ENCODE measurements around the gene SEMA3G.

Gene SEMA3G

DNA sequence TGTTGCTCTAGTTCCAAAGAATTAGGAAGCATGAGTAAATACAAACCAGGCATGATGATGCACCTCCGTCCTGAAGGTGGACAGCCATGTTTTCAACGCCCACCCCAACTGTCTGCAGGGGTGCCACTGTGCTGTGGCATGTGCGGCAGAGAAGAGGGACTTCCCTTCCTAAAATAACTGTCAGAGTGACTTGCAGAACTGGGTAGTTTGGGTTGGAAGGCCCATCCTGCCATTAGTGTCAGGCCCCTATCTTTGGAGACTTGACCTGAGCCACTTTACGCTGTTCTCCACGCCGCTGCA lies 32.8 kb upstream of the SEMA3G start:
- TF ChIP-seq FOXP2 (optimal IDR thresholded peaks at IDR 0.05; ENCODE audit: borderline replicate concordance, extremely low read depth, extremely low read length, insufficient read depth) (no peak), POLR2AphosphoS5 (IDR thresholded peaks at IDR 0.05; ENCODE audit: low read depth, low read length) (no peak), TAF1 (IDR thresholded peaks at IDR 0.05; ENCODE audit: borderline replicate concordance, insufficient read depth, low read length) (no peak), SIN3A (IDR thresholded peaks at IDR 0.05; ENCODE audit: borderline replicate concordance, insufficient read depth, low read length) (no peak)
- TF ChIP-seq, protein P1, sequence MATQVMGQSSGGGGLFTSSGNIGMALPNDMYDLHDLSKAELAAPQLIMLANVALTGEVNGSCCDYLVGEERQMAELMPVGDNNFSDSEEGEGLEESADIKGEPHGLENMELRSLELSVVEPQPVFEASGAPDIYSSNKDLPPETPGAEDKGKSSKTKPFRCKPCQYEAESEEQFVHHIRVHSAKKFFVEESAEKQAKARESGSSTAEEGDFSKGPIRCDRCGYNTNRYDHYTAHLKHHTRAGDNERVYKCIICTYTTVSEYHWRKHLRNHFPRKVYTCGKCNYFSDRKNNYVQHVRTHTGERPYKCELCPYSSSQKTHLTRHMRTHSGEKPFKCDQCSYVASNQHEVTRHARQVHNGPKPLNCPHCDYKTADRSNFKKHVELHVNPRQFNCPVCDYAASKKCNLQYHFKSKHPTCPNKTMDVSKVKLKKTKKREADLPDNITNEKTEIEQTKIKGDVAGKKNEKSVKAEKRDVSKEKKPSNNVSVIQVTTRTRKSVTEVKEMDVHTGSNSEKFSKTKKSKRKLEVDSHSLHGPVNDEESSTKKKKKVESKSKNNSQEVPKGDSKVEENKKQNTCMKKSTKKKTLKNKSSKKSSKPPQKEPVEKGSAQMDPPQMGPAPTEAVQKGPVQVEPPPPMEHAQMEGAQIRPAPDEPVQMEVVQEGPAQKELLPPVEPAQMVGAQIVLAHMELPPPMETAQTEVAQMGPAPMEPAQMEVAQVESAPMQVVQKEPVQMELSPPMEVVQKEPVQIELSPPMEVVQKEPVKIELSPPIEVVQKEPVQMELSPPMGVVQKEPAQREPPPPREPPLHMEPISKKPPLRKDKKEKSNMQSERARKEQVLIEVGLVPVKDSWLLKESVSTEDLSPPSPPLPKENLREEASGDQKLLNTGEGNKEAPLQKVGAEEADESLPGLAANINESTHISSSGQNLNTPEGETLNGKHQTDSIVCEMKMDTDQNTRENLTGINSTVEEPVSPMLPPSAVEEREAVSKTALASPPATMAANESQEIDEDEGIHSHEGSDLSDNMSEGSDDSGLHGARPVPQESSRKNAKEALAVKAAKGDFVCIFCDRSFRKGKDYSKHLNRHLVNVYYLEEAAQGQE (IDR thresholded peaks at IDR 0.05; ENCODE audit: insufficient read depth in 1 of 2, low read depth in 2 of 2, low read length in 2 of 2), result no peak

DNA sequence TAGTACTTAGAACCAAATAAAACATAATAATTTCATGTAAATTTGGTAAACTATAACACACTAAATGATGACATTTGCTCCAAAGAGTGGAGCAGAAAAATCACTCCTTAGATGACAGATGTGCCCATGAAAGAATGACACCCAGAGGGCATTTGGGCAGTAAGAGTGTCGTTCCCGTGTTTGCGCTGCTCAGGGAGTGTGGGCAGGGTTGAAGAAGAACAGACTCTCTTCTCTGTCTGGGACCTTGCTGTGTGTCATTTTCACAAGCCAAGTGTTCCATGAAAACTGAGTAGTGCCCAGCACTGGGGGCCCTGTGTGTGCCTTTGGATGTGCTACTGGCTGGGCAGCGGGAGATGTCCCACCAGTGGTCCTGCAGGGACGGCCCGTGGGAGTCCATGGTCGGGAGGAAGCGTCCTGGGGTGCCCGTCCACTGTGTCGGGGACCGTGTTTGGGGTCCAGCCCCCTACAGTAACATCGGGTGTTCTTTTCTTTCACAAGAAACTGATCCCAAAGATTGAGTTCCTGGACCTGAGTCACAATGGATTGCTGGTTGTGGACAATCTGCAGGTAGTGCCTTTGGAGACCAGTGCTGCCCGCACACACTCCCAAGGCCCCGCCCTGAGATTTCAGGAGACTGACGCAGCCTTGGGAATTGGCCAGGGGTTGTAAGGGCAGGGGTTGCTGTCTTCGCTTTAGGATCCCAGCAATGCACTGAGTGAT lies 32.3 kb upstream of the SEMA3G start:
- TF ChIP-seq POLR2AphosphoS5 (IDR thresholded peaks at IDR 0.05; ENCODE audit: low read depth, low read length) (no peak), FOXP2 (optimal IDR thresholded peaks at IDR 0.05; ENCODE audit: borderline replicate concordance, extremely low read depth, extremely low read length, insufficient read depth) (no peak), TAF1 (IDR thresholded peaks at IDR 0.05; ENCODE audit: borderline replicate concordance, insufficient read depth, low read length) (no peak), SIN3A (IDR thresholded peaks at IDR 0.05; ENCODE audit: borderline replicate concordance, insufficient read depth, low read length) (no peak)
- TF ChIP-seq, protein P1 (IDR thresholded peaks at IDR 0.05; ENCODE audit: insufficient read depth in 1 of 2, low read depth in 2 of 2, low read length in 2 of 2), result no peak

DNA sequence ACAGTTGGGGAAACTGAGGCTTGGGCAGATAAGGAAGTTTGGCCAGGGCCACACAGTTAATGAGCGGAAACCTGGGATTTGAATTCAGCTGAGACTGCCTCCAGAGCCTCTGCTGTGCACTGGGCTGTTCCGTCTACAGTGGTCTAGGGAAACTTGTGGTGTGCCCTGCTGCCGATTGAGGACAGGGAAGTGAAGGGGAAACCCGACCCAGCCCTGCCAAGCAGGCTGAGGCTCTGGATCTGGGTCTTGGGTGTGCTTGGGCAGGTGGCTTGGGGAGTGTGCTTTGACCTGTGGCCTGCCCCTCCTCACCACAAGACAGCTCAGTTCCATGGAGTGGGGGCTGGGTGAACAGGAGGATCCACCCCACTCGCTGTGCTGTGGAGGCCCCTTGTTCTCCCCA lies 28.1 kb upstream of the SEMA3G start:
- TF ChIP-seq FOXP2 (optimal IDR thresholded peaks at IDR 0.05; ENCODE audit: borderline replicate concordance, extremely low read depth, extremely low read length, insufficient read depth) (no peak), POLR2AphosphoS5 (IDR thresholded peaks at IDR 0.05; ENCODE audit: low read depth, low read length) (no peak), TAF1 (IDR thresholded peaks at IDR 0.05; ENCODE audit: borderline replicate concordance, insufficient read depth, low read length) (no peak), SIN3A (IDR thresholded peaks at IDR 0.05; ENCODE audit: borderline replicate concordance, insufficient read depth, low read length) (no peak)
- TF ChIP-seq, protein P1 (IDR thresholded peaks at IDR 0.05; ENCODE audit: insufficient read depth in 1 of 2, low read depth in 2 of 2, low read length in 2 of 2), result no peak

DNA sequence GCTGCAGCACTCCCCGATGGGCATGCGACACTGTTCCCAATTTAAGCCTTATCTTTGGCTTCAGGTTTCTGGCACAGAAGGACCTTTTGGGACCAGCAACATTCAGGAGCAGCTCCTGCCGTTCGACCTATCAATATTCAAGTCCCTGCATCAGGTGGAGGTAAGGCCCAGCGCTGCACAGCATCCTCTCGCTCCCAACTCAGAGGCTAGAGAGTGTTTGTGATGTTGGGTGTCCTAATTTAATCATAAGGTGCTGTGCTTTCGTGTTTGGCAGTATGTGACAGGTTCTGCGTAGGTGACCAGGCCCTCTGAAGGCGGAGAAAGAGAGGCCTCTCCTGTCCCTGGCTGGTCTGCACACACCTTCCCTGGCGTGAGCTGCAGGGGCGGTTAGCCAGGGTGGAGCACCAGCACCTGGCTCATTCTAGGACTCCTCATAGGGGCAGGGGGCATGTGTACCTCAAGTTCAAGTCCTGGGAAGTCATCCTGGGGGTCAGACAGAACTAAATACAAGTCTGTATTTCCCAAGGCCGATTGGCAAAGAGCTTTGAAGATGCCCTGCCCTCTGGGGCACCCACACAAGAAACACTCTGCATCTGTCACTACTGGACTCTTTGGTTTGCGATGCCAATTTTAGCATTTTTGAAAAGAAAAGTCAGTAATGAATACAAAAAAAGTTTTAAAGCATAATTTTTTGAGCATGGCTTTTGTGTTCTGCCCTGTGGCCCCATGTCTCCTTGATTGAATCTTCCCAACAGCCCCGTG lies 27.5 kb upstream of the SEMA3G start:
- TF ChIP-seq TAF1 (IDR thresholded peaks at IDR 0.05; ENCODE audit: borderline replicate concordance, insufficient read depth, low read length), result no peak
- TF ChIP-seq POLR2AphosphoS5 (IDR thresholded peaks at IDR 0.05; ENCODE audit: low read depth, low read length), result no peak
- TF ChIP-seq FOXP2 (optimal IDR thresholded peaks at IDR 0.05; ENCODE audit: borderline replicate concordance, extremely low read depth, extremely low read length, insufficient read depth), result no peak

DNA sequence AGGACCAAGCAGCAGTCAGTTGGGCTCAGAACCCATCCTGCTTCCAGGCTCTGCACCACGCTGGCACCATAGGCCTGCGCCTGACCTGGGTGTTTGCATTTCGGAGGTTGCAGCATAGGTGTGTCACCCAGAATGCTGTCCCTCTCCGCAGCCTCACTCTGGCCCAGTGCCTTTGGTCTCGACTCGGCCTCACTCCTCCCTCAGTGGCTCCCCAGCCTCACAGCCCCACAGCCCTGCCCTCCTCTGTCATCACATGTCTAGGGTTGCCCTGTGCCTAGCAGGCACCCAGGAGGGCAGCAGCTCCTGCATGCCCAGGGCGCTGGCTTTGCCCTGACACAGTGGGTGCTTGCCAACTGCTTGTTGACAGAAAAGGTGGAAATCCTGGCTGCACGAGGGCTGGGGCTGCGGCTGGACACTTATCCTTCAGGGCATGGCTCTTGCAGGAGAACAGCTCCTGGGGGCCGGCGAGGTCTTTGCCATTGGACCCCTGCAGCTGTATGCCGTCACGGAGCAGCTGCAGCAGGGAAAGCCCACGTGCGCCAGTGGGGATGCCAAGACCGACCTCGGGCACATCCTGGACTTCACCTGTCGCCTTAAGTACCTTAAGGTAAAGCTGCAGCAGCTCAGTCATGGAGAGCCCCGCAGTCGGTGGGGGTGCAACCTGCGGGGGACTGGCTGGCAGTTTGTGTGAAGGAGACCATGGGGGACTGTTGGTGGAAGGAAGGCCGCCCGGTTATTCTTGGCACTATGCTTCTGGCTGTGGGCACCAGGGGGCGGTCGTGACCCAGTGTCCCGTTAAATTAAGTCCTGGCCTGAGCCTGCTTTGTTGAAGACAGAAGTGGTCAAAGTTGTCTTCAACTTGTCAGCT lies 26.7 kb upstream of the SEMA3G start:
- no peak for TF ChIP-seq POLR2AphosphoS5 (IDR thresholded peaks at IDR 0.05; ENCODE audit: low read depth, low read length)
- TF ChIP-seq SIN3A (IDR thresholded peaks at IDR 0.05; ENCODE audit: borderline replicate concordance, insufficient read depth, low read length), result no peak
- no peak for TF ChIP-seq TAF1 (IDR thresholded peaks at IDR 0.05; ENCODE audit: borderline replicate concordance, insufficient read depth, low read length)
- no peak for TF ChIP-seq FOXP2 (optimal IDR thresholded peaks at IDR 0.05; ENCODE audit: borderline replicate concordance, extremely low read depth, extremely low read length, insufficient read depth)
- TF ChIP-seq, protein P1 (IDR thresholded peaks at IDR 0.05; ENCODE audit: insufficient read depth in 1 of 2, low read depth in 2 of 2, low read length in 2 of 2), result no peak
